Thyroid gland (tissue), 4 donors: ENCODE results near the gene TMEM120A. TPM values are rescaled to one million over a fixed set of nuclear protein-coding genes. Genes with fewer than 3 reads are reported as not detected.

Experiments
- DNase-seq, 2 donors: peaks; one replicate each; pipeline ENCODE4 v3.0.0-alpha.2; 2019
- H3K27ac ChIP-seq, 3 donors: fragments of 200-600 bp; sonication (generic); 1 replicate in 2 of 3; 2 replicates in 1 of 3; pipeline ENCODE4 v1.5.1; 2016 to 2019; ENCODE audit warnings: mild to moderate bottlenecking in 1 of 3, moderate library complexity in 1 of 3
- H3K27me3 ChIP-seq: fragments of 200-600 bp; sonication (generic); one replicate; pipeline ENCODE4 v1.5.1; 2019
- H3K36me3 ChIP-seq, 2 donors: fragments of 200-600 bp; sonication (generic); one replicate each; pipeline ENCODE4 v1.5.1; 2016 to 2019
- H3K4me1 ChIP-seq, 2 donors: fragments of 200-600 bp; sonication (generic); one replicate each; pipeline ENCODE4 v1.5.1; 2017 to 2019
- H3K4me3 ChIP-seq, 3 donors: fragments of 200-600 bp; sonication (generic); replicated peaks in 1 of 3; 1 replicate in 2 of 3; 2 replicates in 1 of 3; pipeline ENCODE4 v1.5.1; 2016; ENCODE audit warnings: mild to moderate bottlenecking in 1 of 3
- H3K9me3 ChIP-seq: fragments of 200-600 bp; sonication (generic); one replicate; pipeline ENCODE4 v1.5.1; 2017
- CTCF ChIP-seq, 6 experiments: fragments of 200-600 bp in 3 of 6; fragments of 450-650 bp in 3 of 6; sonication (generic) in 3 of 6; IDR thresholded peaks; one replicate each; pipeline ENCODE4 v1.5.1; 2016 to 2019; ENCODE audit warnings: antibody characterized with exemption in 6 of 6, mild to moderate bottlenecking in 2 of 6, inconsistent platforms in 1 of 6, moderate library complexity in 1 of 6
- POLR2A ChIP-seq, 2 donors: fragments of 450-650 bp; IDR thresholded peaks; one replicate each; pipeline ENCODE4 v1.6.1; 2017; ENCODE audit warnings: antibody characterized with exemption in 2 of 2, mild to moderate bottlenecking in 2 of 2, moderate library complexity in 1 of 2
- WGBS, 2 donors: methylation state at CpG; one replicate each; pipeline ENCODE4 v1.1.5; 2017; 5-methylcytosine and 5-hydroxymethylcytosine counted together
- intact Hi-C: fragments of 100-400 bp; cut with DNase I; formaldehyde crosslinking; loops from one replicate; pipeline ENCODE4 v1.15.1; 2023
- total RNA-seq, 4 donors: library from RNA; depleted of rRNA; stranded (reverse); fragments of >200 nt; gene quantifications; one replicate each; pipeline ENCODE4 v1.2.3, GENCODE V29; 2016

TMEM120A gene
- total RNA-seq, 4 donors from 2014 or later, result 25.4 to 38.2 (median 34.9) TPM

GRCh38 chr7:75945297-75946168, 48.9 kb downstream of the TMEM120A start:
- Histone ChIP-seq H3K36me3 (no peaks in the 10 kb centered on the region), H3K9me3 (no peaks in the 10 kb centered on the region), H3K4me1 (peaks cover 60 to 77% of the 10 kb centered on the region in 2 donors), H3K27ac (peak overlapping the region; percentile 73 to 91 (median 88)), H3K4me3 (no peak overlapping the region), H3K27me3 (no peaks in the 10 kb centered on the region)
- TF ChIP-seq POLR2A (IDR thresholded peaks at IDR 0.05) (peak in 1 of 2 donors; percentile 24), CTCF (IDR thresholded peaks at IDR 0.05) (peak in 4 of 6 experiments; percentile 4 to 47 (median 32))
- 27 to 39% methylated on average over 8 of the region's 8 CpGs for WGBS, 2 donors
- intact Hi-C loops, result no loop called here
- peak; percentile 83 to 89 for DNase-seq

- 92 to 98% methylated on average over 1 of the region's 1 CpG for WGBS, 2 donors
- H3K27ac ChIP-seq, result peak overlapping the region; percentile 73 to 91 (median 88)
These were observed 49.9 kb downstream of the TMEM120A start for GRCh38 chr7:75944507-75944906.

GRCh38 chr7:75943864-75944263, 50.5 kb downstream of the TMEM120A start:
- TF ChIP-seq POLR2A (IDR thresholded peaks at IDR 0.05), result no peak
- no peaks in the 10 kb centered on the region for H3K9me3 ChIP-seq
- no peaks in the 10 kb centered on the region for H3K27me3 ChIP-seq
- no peaks in the 10 kb centered on the region for H3K36me3 ChIP-seq
- no peak for DNase-seq
- H3K4me3 ChIP-seq, result no peak overlapping the region
- intact Hi-C loops, result no loop called here
- WGBS, 2 donors, result 88 to 91% methylated on average over 6 of the region's 6 CpGs
- H3K27ac ChIP-seq, result peak overlapping the region; percentile 73 to 91 (median 88)
- peaks cover 60 to 62% of the 10 kb centered on the region in 2 donors for H3K4me1 ChIP-seq

More at GRCh38 chr7:75944507-75944906, 49.9 kb downstream of the TMEM120A start:
- H3K27me3 ChIP-seq, result no peaks in the 10 kb centered on the region
- H3K36me3 ChIP-seq, result no peaks in the 10 kb centered on the region
- no peaks in the 10 kb centered on the region for H3K9me3 ChIP-seq
- TF ChIP-seq CTCF (IDR thresholded peaks at IDR 0.05) (no peak), POLR2A (IDR thresholded peaks at IDR 0.05) (no peak)
- H3K4me3 ChIP-seq, result no peak overlapping the region
- peaks cover 60 to 67% of the 10 kb centered on the region in 2 donors for H3K4me1 ChIP-seq
- DNase-seq, result no peak
- intact Hi-C loops, result no loop called here

GRCh38 chr7:75938921-75939320, 55.5 kb downstream of the TMEM120A start:
- TF ChIP-seq POLR2A (IDR thresholded peaks at IDR 0.05) (no peak), CTCF (IDR thresholded peaks at IDR 0.05) (no peak)
- 90 to 92% methylated on average over 6 of the region's 6 CpGs for WGBS, 2 donors

GRCh38 chr7:75937958-75938786, 56.2 kb downstream of the TMEM120A start:
- TF ChIP-seq POLR2A (IDR thresholded peaks at IDR 0.05) (peak in 1 of 2 donors; percentile 26), CTCF (IDR thresholded peaks at IDR 0.05) (no peak)
- WGBS, 2 donors, result 72 to 78% methylated on average over 10 to 14 of the region's 15 CpGs
- H3K27ac ChIP-seq, result peak overlapping the region; percentile 73 to 79 (median 76)

More at GRCh38 chr7:75938921-75939320, 55.5 kb downstream of the TMEM120A start:
- intact Hi-C loops, result no loop called here
- no peaks in the 10 kb centered on the region for H3K36me3 ChIP-seq
- H3K4me1 ChIP-seq, result peaks cover 26 to 30% of the 10 kb centered on the region in 2 donors
- H3K27ac ChIP-seq, result peak overlapping the region; percentile 18 to 76 (median 73)
- no peaks in the 10 kb centered on the region for H3K27me3 ChIP-seq
- H3K4me3 ChIP-seq, result no peak overlapping the region
- DNase-seq, result no peak
- no peaks in the 10 kb centered on the region for H3K9me3 ChIP-seq

More at GRCh38 chr7:75937958-75938786, 56.2 kb downstream of the TMEM120A start:
- H3K36me3 ChIP-seq, result no peaks in the 10 kb centered on the region
- DNase-seq, result peak; percentile 80 to 82
- intact Hi-C loops, result no loop called here
- H3K9me3 ChIP-seq, result no peaks in the 10 kb centered on the region
- H3K4me3 ChIP-seq, result no peak overlapping the region
- H3K27me3 ChIP-seq, result no peaks in the 10 kb centered on the region
- H3K4me1 ChIP-seq, result peaks cover 19 to 31% of the 10 kb centered on the region in 2 donors
